Right lobe of liver (tissue), 4 donors: ENCODE measurements around the gene NAGS.

ENCODE experiments used
- POLR2A ChIP-seq: fragments of 450-650 bp; IDR thresholded peaks from one replicate; pipeline ENCODE4 v1.6.1; 2017; ENCODE audit warnings: antibody characterized with exemption, mild to moderate bottlenecking
- TF ChIP-seq, protein P1 (sequence below), 4 donors: fragments of 200-600 bp in 3 of 4; fragments of 450-650 bp in 1 of 4; IDR thresholded peaks; one replicate each; pipeline versions ENCODE4 v1.5.1 to v1.8.0; 2016 to 2022; ENCODE audit warnings: antibody characterized with exemption in 4 of 4, mild to moderate bottlenecking in 2 of 4
- donor health status: DM: no; HTN: no; CAD: no.
- donor health status: DM: no; HTN: no; CAD: no.
- donor health status: DM: no; HTN: yes; CAD: no.

DNA sequence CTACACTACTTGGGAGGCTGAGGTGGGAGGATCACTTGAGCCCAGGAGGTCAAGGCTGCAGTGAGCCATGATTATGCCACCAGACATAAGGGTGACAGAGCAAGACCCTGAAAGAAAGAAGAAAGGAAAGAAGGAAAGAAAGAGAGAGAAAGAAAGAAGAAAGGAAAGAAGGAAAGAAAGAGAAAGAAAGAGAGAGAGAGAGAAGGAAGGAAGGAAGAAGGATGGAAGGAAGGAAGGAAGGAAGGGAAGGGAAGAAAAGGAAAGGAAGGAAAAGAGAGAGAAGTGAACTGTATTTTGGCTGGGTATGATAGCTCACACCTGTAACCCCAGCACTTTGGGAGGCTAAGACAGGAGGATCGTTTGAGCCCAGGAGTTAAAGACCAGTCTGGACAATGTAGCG, 26.3 kb upstream of the NAGS start:
- TF ChIP-seq, protein P1, sequence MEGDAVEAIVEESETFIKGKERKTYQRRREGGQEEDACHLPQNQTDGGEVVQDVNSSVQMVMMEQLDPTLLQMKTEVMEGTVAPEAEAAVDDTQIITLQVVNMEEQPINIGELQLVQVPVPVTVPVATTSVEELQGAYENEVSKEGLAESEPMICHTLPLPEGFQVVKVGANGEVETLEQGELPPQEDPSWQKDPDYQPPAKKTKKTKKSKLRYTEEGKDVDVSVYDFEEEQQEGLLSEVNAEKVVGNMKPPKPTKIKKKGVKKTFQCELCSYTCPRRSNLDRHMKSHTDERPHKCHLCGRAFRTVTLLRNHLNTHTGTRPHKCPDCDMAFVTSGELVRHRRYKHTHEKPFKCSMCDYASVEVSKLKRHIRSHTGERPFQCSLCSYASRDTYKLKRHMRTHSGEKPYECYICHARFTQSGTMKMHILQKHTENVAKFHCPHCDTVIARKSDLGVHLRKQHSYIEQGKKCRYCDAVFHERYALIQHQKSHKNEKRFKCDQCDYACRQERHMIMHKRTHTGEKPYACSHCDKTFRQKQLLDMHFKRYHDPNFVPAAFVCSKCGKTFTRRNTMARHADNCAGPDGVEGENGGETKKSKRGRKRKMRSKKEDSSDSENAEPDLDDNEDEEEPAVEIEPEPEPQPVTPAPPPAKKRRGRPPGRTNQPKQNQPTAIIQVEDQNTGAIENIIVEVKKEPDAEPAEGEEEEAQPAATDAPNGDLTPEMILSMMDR (IDR thresholded peaks at IDR 0.05), result no peak
- no peak for TF ChIP-seq POLR2A
